Measurements from ENCODE around the gene BTNL3.

- TF ChIP-seq CTCF (IDR thresholded peaks at IDR 0.05; ENCODE audit: insufficient read depth, low read depth, low read length) (no peak), EZH2 (IDR thresholded peaks at IDR 0.05; ENCODE audit: insufficient read depth, low read length) (no peak)
These were observed 10.8 kb upstream of the BTNL3 start for GRCh38 chr5:180977852-180978251.
